Activated gamma-delta T cell (primary cell): ENCODE measurements around the gene DPP4.
"Not testable (repeated sequence)": the region's sequence is repeated elsewhere in the genome, so short reads cannot be mapped to it uniquely, and the experiment has no call there.

Experiments
- DNase-seq: peaks from one replicate; lab custom pipeline; 2025; lab: John Stamatoyannopoulos, UW

The DPP4 gene

DNA sequence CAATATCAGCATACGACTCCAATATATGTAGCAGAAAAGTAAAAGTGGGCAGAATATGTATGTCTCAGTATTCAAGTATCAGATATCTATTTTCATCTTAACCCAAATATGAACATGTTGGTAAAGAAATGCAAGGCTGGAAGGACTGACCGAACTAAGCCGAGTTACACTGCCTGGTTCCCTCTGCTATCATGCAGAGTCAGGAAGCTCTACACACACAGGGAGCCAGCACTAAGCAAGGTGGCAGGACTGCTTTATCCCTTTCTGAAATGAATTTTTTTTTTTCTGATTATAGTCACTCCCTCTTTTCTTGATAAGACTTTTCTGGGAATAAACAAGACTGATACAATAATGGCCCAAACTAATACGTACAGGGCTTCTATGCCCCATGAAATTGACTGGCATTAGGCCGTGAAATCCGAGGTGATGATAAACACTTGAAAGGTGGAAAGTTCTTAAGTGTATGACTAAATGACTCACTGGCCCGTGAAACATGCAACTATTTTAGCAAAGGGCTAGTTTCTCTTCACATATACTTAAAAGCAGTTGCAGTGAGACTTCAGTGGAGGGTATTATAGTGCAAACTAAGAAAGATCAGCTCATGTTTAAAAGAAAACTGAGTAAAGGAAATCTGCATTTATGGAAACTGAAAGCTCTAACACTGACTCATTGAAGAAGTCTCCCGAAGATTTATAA is 14.9 kb downstream of the DPP4 start:
- DNase-seq, result no peak

DNA sequence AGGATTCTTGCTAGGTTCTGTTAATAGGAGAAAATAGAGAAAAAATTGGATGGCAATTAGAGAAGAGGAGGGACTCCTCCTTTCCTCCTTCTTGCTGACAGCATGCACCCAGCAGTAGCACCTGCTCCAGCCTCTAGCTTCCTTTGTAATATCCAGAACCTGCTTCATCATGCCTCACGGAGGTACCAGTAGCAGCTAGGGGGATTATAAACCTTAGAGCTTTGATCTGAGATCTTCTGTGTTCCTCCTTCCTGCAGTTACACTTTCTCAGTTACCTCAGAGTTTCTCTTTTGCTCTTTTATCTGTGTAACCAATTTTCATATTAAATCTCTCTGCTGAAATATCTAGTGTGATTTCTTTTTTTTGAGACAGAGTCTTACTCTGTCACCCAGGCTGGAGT is 16.6 kb downstream of the DPP4 start:
- no peak for DNase-seq

DNA sequence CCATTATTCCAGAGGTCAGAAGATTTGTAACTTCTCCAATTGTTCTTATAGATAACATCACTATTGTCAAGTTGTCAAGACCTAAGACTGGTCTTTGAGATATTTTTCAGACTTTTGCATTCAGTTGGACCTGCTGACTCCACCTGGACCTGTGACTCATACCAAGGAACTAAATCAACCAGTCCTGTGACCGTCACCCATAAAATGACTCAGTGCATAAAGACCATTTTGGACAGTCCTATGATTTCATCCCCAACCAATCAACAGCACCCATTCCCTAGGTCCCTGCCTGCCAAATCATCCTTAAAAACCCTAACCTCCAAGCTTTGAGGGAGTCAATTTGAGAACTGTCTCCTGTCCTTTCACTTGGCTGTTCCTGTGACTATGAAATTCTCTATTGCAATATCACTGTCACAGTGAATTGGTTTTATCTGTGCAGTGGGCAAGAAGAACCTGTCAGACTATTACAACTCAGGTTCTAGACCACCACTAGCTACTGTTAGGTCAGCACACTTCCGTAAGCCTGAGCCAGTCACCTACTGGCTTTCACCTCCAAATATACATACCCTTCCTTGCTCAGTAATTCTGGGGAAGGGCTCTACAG is 17.1 kb downstream of the DPP4 start:
- no peak for DNase-seq

- no peak for DNase-seq
Observed at GRCh38 chr2:162053808-162054155, 20.2 kb downstream of the DPP4 start.

GRCh38 chr2:162053066-162053807 is 20.8 kb downstream of the DPP4 start:
- no peak for DNase-seq

DNA sequence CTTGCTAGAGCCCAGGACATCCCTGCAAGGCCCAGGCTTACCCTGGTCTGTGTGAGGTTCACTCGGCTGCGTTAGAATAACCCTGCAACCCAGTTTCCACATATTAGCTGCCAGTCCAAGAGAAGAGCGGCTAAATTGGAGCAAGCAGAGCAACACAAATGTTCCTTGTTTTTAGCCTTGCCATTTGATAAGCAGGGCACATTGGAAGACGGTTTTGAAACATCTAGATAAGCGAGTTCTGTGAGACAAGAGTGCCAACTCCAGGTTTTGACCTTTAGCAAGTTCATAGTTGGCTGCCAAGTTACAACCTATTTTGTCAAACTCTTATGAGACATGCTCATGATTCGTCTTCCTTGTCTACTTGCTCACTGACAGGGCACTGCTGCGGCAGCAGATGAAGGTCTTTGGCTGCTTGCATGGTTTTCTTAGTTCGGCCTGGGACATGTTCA is 23.5 kb downstream of the DPP4 start:
- DNase-seq, result no peak

DNA sequence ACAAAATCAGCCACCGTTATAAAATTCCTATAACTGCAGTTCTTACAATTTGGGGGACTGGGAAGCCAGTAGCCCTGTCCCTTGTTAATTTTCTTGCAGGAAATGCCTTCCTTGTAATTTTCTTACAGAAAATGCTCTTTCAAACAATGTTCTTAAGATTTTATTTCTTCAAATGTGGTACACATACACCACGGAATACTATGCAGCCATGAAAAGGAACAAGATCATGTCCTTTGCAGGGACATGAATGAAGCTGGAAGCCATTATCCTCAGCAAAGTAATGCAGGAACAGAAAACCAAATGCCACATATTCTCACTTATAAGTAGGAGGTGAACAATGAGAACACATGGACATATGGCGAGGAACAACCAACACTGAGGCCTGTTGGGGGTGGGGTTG is 24.9 kb downstream of the DPP4 start:
- not testable (repeated sequence) for DNase-seq

DNA sequence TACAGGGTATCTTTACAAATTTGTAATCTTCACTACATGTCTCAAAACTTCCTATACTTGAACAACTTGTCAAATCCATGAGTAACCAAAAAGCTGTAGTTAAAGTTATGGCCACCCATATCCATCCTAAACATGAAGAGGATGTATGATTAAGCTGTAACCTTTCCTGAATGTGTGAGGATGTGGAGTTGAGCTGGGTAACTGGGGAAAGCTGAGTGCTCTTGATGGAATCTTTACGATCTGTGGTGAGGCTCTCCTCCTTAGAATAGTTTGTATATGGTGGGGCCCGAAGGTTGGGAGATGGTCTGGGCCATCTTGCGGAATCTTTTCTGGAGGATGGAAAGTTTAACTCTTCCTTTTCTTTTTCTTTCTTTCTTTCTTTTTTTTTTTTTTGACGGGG is 29.4 kb downstream of the DPP4 start:
- DNase-seq, result no peak

- DNase-seq, result no peak
Observed at GRCh38 chr2:162043132-162043531, 30.9 kb downstream of the DPP4 start.

GRCh38 chr2:162041485-162041884 is 32.5 kb downstream of the DPP4 start:
- no peak for DNase-seq

DNA sequence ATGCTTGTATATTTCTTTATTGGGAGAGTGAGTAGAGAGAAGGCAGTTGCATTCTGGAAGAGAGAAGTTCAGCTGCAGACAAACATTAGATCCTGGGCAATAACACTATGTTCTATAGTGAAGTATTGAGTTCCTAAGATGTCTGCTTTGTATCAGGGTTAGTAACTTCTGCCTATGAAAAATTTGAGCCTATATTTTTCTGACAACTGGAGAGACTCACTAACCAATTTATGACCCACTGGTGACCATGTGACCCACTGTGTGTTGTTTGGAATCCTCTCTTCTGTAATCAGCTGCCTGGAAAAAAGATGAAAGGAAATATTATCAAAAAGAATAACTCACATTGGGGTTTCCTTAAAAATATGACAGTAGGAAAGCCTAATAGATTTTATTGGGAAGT is 35.3 kb downstream of the DPP4 start:
- DNase-seq, result no peak

- no peak for DNase-seq
Observed at GRCh38 chr2:162037886-162038285, 36.1 kb downstream of the DPP4 start.

GRCh38 chr2:162037028-162037795 is 36.8 kb downstream of the DPP4 start:
- DNase-seq, result no peak

- no peak for DNase-seq
Observed at GRCh38 chr2:162035981-162036380, 38.0 kb downstream of the DPP4 start.

GRCh38 chr2:162030363-162031190 is 43.4 kb downstream of the DPP4 start:
- no peak for DNase-seq

- DNase-seq, result no peak
Observed at GRCh38 chr2:162029287-162029901, 44.6 kb downstream of the DPP4 start.

GRCh38 chr2:162028511-162028910 is 45.5 kb downstream of the DPP4 start:
- no peak for DNase-seq

DNA sequence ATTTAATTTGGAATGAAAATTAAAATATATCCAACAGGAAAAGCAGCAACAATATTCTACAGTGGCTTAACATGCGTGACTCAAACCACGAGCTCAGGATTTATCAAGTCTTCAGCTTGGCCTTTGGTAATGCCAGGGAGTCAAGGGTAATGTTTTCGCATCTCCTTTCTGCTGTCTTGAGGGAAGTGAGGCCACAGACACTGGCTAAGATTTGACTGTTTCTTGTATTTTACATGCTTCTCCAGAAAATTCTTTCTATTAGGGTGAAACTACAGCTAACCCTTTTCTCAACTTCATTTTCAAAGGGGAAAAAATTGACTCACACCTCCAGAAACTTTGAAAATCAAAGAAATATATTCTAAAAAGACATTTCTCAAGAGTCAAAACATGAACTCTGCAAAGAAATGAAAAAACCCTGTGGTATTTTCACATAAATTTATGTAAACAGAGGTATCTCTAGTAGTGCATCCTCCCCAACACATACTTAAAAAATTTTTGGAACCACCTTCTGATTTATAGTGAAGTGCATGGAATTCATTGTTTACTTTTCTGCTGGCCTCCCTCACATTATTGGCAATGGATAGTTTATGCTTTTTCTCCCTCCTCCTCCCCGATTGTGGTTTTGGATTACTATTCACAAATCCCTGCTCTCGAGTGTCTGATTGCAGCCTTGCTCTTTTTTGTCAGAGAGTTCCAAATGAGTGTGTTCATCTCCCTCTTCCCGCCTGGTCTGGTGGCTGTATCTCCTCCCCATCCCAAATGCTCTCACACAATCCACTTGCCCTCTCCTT is 48.7 kb downstream of the DPP4 start:
- DNase-seq, result no peak

DNA sequence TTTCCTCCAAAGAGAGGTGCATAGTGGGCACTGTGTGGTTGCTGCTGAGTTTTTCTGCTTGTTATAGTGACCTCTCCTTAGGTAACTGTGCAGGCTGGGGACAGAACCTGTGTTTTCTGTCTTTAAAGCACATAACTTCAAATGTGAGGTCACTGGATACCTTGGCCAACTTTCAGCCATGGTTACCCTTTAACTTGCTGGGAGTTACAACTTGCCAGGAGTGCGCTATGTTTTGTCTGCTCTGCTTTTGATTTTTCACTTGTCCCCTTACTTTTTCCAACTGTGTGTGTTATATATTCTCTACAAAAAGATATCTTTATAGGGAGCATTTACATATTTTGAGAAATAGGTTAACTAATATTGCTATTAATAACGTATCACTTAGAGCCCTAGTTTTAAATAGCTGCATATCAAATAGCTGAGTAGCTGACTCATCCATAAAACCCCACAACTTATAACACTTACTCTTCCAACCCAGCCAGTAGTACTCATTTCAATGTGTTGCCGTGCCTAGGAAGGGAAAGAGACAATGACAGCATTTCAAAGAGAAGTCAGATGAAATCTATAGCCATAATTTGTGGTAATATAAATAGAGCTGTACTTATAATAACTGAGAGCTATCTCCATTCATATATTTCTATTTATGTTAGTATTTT is 51.6 kb downstream of the DPP4 start:
- no peak for DNase-seq
